Glutamatergic neuron (in vitro differentiated cells): Measurements from ENCODE around the gene MLST8. TPM values are rescaled to one million over a fixed set of nuclear protein-coding genes. Genes with fewer than 3 reads are reported as not detected.

Experiments
- DNase-seq: peaks from one replicate; pipeline ENCODE4 v3.0.0; 2022
- H3K27ac Mint-ChIP-seq: one replicate; pipeline ENCODE4 v1.8.0; 2020; ENCODE audit warnings: mild to moderate bottlenecking, mixed read lengths, inconsistent platforms; ENCODE audit not compliant: unreplicated experiment
- H3K27me3 Mint-ChIP-seq: one replicate; pipeline ENCODE4 v1.8.0; 2020; ENCODE audit warnings: mild to moderate bottlenecking, moderate library complexity, mixed read lengths, inconsistent platforms; ENCODE audit not compliant: unreplicated experiment
- H3K36me3 Mint-ChIP-seq: one replicate; pipeline ENCODE4 v1.8.0; 2020; ENCODE audit warnings: mild to moderate bottlenecking, mixed read lengths, inconsistent platforms; ENCODE audit not compliant: unreplicated experiment
- H3K4me1 Mint-ChIP-seq: one replicate; pipeline ENCODE4 v1.8.0; 2020; ENCODE audit warnings: mild to moderate bottlenecking, low read depth, mixed read lengths, inconsistent platforms; ENCODE audit not compliant: unreplicated experiment
- H3K4me3 Mint-ChIP-seq: one replicate; pipeline ENCODE4 v1.8.0; 2020; ENCODE audit warnings: mild to moderate bottlenecking, mixed read lengths, inconsistent platforms; ENCODE audit not compliant: unreplicated experiment
- H3K9me3 Mint-ChIP-seq: one replicate; pipeline ENCODE4 v1.8.0; 2020; ENCODE audit warnings: mild to moderate bottlenecking, moderate library complexity, mixed read lengths, inconsistent platforms; ENCODE audit not compliant: unreplicated experiment
- total RNA-seq: library from RNA; stranded (reverse); fragmentation: NEBNext Ultra II Directional; extraction: Animal tissue kit (Norgen Biotek cat#: 25700); gene quantifications from one replicate; pipeline ENCODE4 v1.2.1, GENCODE V29; 2021; ENCODE audit not compliant: unreplicated experiment
- TF ChIP-seq, protein P1 (sequence below): fragments of 200-600 bp; sonication (generic); IDR thresholded peaks from one replicate; pipeline ENCODE4 v1.5.0; 2021; ENCODE audit not compliant: partially characterized antibody, unreplicated experiment

The MLST8 gene
- total RNA-seq, 1 donor from 2014 or later, result 57.9 TPM

DNA sequence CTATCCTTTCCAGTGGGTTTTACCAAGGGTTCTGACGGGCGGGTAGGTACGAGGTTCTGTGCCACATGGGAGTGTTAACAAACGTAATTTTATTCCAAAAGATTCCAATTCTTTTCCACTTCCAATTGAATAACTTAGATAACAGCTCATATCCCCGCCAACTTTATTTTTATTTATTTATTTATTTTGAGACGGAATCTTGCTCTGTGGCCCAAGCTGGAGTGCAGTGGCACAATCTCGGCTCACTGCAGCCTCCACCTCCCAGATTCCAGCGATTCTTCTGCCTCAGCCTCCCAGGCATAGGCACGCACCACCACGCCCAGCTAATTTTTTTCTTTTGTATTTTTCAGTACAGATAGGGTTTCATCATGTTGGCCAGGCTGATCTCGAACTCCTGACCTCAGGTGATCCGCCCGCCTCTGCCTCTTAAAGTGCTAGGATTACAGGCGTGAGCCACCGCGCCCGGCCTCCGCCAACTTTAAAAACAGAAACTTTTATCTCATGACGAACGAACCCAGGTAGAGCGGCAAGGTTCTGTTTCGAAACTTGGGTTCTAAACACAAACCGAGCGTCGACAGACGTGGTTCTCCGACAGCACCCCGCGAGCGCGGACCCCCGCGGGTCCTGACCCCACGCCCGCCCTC lies 45.5 kb downstream of the MLST8 start:
- Mint-ChIP-seq H3K4me1 (no peaks in the 10 kb centered on the region), H3K9me3 (peaks cover 2% of the 10 kb centered on the region), H3K4me3 (peak overlapping the region; percentile 87), H3K27me3 (no peaks in the 10 kb centered on the region), H3K36me3 (no peaks in the 10 kb centered on the region), H3K27ac (no peak overlapping the region)
- TF ChIP-seq, protein P1, sequence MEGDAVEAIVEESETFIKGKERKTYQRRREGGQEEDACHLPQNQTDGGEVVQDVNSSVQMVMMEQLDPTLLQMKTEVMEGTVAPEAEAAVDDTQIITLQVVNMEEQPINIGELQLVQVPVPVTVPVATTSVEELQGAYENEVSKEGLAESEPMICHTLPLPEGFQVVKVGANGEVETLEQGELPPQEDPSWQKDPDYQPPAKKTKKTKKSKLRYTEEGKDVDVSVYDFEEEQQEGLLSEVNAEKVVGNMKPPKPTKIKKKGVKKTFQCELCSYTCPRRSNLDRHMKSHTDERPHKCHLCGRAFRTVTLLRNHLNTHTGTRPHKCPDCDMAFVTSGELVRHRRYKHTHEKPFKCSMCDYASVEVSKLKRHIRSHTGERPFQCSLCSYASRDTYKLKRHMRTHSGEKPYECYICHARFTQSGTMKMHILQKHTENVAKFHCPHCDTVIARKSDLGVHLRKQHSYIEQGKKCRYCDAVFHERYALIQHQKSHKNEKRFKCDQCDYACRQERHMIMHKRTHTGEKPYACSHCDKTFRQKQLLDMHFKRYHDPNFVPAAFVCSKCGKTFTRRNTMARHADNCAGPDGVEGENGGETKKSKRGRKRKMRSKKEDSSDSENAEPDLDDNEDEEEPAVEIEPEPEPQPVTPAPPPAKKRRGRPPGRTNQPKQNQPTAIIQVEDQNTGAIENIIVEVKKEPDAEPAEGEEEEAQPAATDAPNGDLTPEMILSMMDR, result no peak
- peak; percentile 7 for DNase-seq

DNA sequence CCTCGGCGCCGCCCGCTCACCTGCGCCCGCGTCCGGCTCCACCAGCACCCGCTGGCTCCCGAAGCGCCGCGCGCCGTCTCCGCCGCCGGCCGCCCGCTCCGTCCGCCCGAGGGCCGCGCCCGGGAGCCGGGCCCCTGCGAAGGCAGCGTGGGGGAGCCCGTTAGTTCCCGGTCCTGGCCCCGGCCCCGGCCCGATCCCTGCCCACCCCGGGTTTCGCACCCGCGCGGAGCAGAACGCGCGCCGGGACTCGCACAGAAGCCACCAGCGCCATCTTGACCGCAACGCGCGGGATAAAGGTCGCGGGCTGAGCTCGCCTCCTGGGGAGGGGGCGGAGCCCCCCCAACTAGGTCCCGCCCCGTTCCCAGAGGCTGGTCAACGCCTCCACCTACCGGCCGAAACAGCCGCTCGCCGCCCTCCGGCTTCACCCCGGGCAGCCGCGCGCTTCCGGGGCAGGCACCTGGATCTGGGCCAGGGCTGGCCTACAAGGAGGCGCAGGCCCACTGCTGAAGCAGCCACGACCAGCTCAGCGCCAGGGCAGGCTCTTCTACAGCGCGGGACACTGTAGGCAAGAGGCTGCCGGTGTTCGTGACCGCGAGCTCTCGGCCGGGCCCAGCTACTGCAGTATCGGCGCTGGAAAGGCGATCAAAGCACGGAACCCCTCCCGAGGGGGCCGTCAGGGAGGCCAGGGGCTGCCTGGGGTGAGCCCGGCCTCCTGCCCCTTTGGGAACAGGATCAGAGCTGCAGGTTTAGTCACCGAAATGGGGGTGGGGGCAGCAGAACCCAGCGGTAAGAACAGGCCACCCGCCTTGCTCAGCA lies 46.2 kb downstream of the MLST8 start, which contains the start of gene ECI1:
TSS of gene ECI1 (minus strand) at position 292 of the 816 bp plus-strand sequence. CDS start at position 271, 21 bp downstream.
- no peaks in the 10 kb centered on the region for H3K27me3 Mint-ChIP-seq
- peak within 1 kb of the TSS; percentile 87 for H3K4me3 Mint-ChIP-seq
- DNase-seq, result peak; percentile 94
- H3K4me1 Mint-ChIP-seq, result no peaks in the 10 kb centered on the region
- no peaks in the 10 kb centered on the region for H3K36me3 Mint-ChIP-seq
- peaks cover 2% of the 10 kb centered on the region for H3K9me3 Mint-ChIP-seq
- H3K27ac Mint-ChIP-seq, result peak within 1 kb of the TSS; percentile 17
- TF ChIP-seq, protein P1, result peak; percentile 66

DNA sequence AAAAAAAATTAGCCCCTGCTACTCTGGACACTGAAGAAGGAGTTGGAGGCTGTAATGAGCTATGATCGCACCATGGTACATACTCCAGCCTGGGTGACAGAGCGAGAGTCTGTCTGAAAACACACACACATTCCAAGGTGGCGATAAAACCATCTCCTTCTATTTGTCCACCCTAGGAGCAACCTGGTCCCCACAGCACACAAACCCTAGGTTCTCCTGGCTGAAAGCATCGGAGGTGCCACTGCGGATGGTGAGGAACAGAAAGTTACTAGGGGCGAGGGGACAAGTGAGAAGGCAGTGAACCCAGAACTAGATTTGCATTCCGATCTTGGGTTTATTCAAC lies 47.5 kb downstream of the MLST8 start:
- peaks cover 4% of the 10 kb centered on the region for H3K27me3 Mint-ChIP-seq
- peaks cover 2% of the 10 kb centered on the region for H3K9me3 Mint-ChIP-seq
- no peak overlapping the region for H3K4me3 Mint-ChIP-seq
- peak overlapping the region; percentile 38 for H3K27ac Mint-ChIP-seq
- no peaks in the 10 kb centered on the region for H3K36me3 Mint-ChIP-seq
- H3K4me1 Mint-ChIP-seq, result no peaks in the 10 kb centered on the region
- DNase-seq, result no peak
- TF ChIP-seq, protein P1, result no peak

DNA sequence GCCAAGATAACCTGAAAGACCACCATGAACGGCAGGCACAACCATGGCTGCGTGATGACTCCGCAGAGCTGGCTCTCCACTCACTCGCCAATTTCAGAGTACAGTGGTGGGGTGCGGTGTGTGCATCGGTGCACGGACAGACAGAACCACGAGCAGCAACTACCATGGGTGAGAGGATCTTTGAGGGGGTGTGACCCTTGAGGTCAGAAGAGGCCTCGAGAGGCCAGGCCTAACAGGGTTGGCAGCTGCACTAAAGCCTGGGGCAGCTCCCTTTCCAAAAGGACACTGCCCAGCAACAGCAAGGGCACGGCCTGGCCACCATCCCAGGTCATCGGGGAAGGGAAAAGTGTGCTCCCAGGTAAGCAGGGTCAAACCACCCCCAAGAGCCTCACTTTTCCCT lies 48.0 kb downstream of the MLST8 start:
- TF ChIP-seq, protein P1, result no peak
- Mint-ChIP-seq H3K27me3 (peaks cover 4% of the 10 kb centered on the region), H3K9me3 (peaks cover 2% of the 10 kb centered on the region), H3K27ac (peak overlapping the region; percentile 38), H3K4me3 (no peak overlapping the region), H3K4me1 (no peaks in the 10 kb centered on the region), H3K36me3 (no peaks in the 10 kb centered on the region)
- no peak for DNase-seq
